ENCODE results near the gene NFKB1.

DNA sequence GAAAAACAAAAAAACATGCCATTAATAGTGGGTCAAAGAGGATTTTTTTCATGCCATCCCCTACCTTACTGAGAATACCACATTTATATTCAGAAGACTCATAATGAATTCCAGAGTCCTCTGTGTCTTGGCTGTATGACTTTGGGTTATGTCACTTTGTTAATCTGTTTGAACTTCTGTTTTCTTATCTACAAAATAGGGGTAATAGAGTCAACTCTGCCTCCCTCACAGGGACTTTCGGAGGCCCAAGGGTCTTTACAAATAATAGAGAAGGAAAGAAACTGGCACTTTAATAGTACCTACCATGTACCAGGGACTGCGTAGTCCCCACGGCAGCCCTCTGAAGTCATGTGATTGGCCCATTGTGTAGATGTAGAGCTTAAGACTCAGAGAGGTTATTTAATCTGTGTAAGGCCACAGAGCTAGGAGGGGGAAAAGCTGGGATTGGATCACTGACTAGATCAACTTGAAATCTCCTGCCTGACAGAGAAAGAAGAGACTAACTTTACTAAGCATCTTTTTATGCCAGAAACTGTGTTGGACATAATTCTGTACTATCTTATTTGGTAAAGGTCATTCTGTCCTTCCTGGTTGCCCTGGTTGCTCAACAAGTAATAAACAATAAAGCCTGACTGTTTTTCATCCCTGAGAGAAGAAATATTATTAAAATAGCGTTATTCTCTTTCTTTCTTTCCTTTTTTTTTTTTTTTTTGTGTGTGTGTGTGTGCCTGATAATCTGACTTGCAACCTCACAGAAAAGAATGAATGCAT, 59.6 kb downstream of the NFKB1 start:
- TF ChIP-seq MTA3 (IDR thresholded peaks at IDR 0.05; ENCODE audit: borderline replicate concordance, low read length) (no peak), HDGF (IDR thresholded peaks at IDR 0.05) (no peak), GABPA (IDR thresholded peaks at IDR 0.05; ENCODE audit: low read depth) (no peak), MYC (IDR thresholded peaks at IDR 0.05; ENCODE audit: insufficient read depth, insufficient read length, insufficient replicate concordance, low read length, severe bottlenecking) (no peak)
- TF ChIP-seq, protein P1, sequence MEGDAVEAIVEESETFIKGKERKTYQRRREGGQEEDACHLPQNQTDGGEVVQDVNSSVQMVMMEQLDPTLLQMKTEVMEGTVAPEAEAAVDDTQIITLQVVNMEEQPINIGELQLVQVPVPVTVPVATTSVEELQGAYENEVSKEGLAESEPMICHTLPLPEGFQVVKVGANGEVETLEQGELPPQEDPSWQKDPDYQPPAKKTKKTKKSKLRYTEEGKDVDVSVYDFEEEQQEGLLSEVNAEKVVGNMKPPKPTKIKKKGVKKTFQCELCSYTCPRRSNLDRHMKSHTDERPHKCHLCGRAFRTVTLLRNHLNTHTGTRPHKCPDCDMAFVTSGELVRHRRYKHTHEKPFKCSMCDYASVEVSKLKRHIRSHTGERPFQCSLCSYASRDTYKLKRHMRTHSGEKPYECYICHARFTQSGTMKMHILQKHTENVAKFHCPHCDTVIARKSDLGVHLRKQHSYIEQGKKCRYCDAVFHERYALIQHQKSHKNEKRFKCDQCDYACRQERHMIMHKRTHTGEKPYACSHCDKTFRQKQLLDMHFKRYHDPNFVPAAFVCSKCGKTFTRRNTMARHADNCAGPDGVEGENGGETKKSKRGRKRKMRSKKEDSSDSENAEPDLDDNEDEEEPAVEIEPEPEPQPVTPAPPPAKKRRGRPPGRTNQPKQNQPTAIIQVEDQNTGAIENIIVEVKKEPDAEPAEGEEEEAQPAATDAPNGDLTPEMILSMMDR (IDR thresholded peaks at IDR 0.05 in 2 of 3, conservative IDR thresholded peaks at IDR 0.05 in 1 of 3; ENCODE audit: control insufficient read depth in 2 of 3, extremely low read depth in 1 of 3, insufficient read depth in 1 of 3, low read depth in 3 of 3, low read length in 3 of 3): no peak
